Measurements from ENCODE around the gene RILP.

DNA sequence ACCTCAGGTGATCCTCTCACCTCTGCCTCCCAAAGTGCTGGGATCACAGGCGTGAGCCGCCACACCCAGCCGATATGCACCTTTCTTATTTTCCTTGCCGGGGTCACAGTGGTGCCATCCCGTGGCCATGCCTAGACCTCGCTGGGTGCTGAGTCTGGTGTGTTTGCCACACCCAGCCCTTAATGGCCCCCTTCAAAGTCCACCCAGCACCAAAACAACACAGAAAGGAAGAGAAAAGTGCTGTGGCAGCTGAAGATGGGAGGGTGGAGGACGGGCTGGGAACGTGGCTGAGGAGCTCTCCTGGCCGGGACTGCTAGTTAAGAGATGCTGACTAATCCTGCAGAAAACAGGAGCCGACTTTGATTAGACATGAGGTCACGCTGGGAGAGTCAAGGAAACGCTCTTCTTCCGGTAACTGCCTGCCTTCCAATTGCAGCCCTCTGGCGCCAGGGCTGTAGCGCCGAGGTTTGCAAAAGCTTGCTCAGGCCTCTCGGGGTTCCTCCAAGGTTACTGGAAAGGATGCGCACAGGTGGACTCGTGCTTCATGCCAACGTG is 32.0 kb downstream of the RILP start:
- TF ChIP-seq, protein P1, sequence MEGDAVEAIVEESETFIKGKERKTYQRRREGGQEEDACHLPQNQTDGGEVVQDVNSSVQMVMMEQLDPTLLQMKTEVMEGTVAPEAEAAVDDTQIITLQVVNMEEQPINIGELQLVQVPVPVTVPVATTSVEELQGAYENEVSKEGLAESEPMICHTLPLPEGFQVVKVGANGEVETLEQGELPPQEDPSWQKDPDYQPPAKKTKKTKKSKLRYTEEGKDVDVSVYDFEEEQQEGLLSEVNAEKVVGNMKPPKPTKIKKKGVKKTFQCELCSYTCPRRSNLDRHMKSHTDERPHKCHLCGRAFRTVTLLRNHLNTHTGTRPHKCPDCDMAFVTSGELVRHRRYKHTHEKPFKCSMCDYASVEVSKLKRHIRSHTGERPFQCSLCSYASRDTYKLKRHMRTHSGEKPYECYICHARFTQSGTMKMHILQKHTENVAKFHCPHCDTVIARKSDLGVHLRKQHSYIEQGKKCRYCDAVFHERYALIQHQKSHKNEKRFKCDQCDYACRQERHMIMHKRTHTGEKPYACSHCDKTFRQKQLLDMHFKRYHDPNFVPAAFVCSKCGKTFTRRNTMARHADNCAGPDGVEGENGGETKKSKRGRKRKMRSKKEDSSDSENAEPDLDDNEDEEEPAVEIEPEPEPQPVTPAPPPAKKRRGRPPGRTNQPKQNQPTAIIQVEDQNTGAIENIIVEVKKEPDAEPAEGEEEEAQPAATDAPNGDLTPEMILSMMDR (IDR thresholded peaks at IDR 0.05): no peak
- no peak for TF ChIP-seq POLR2AphosphoS5 (IDR thresholded peaks at IDR 0.05)
